Fibroblast of lung (primary cell): Measurements from ENCODE around the gene IL2RA. TPM values are rescaled to one million over a fixed set of nuclear protein-coding genes. Genes with fewer than 3 reads are reported as not detected.

Experiments used
- DNase-seq, 2 donors: peaks; one replicate each; pipeline versions ENCODE4 v3.0.0 to v3.0.0-alpha.2; 2010; ENCODE audit warnings: low read depth in 2 of 2
- H2AFZ ChIP-seq: 2 replicates; pipeline ENCODE4 v1.5.1; 2012; ENCODE audit warnings: low read length, control low read depth, inconsistent platforms
- H3K27ac ChIP-seq: 2 replicates; pipeline ENCODE4 v1.5.1; 2011; ENCODE audit warnings: low read length, control low read depth; ENCODE audit not compliant: insufficient read depth
- H3K27me3 ChIP-seq: 2 replicates; pipeline ENCODE4 v1.5.1; 2011; ENCODE audit warnings: mild to moderate bottlenecking, low read length; ENCODE audit not compliant: control insufficient read depth, insufficient read depth
- H3K36me3 ChIP-seq: 2 replicates; pipeline ENCODE4 v1.5.1; 2011; ENCODE audit warnings: low read length; ENCODE audit not compliant: control insufficient read depth, insufficient read depth
- H3K4me1 ChIP-seq: 2 replicates; pipeline ENCODE4 v1.5.1; 2011; ENCODE audit warnings: low read length; ENCODE audit not compliant: control insufficient read depth, insufficient read depth; ENCODE audit errors: extremely low read depth
- H3K4me2 ChIP-seq: 2 replicates; pipeline ENCODE4 v1.5.1; 2011; ENCODE audit warnings: low read length, control low read depth; ENCODE audit not compliant: insufficient read depth; ENCODE audit errors: extremely low read depth
- H3K4me3 ChIP-seq, 4 experiments: fragments of 200-600 bp in 1 of 4; sonication (generic) in 1 of 4; replicated peaks in 1 of 4; 2 replicates each; pipeline ENCODE4 v1.5.1; 2011 to 2016; ENCODE audit warnings: low read length in 4 of 4, low read depth in 3 of 4, mild to moderate bottlenecking in 3 of 4, control low read depth in 2 of 4, inconsistent platforms in 1 of 4, mixed read lengths in 1 of 4; ENCODE audit not compliant: insufficient read depth in 1 of 4; ENCODE audit errors: control extremely low read depth in 1 of 4
- H3K79me2 ChIP-seq: 2 replicates; pipeline ENCODE4 v1.5.1; 2012; ENCODE audit warnings: mild to moderate bottlenecking, low read length, inconsistent platforms; ENCODE audit not compliant: control insufficient read depth, insufficient read depth
- H3K9ac ChIP-seq: 2 replicates; pipeline ENCODE4 v1.5.1; 2011; ENCODE audit warnings: mild to moderate bottlenecking, low read length, control low read depth; ENCODE audit not compliant: insufficient read depth
- H3K9me3 ChIP-seq: 2 replicates; pipeline ENCODE4 v1.5.1; 2012; ENCODE audit warnings: low read depth, low read length; ENCODE audit not compliant: control insufficient read depth, insufficient read depth
- H4K20me1 ChIP-seq: 2 replicates; pipeline ENCODE4 v1.5.1; 2011; ENCODE audit warnings: low read length; ENCODE audit not compliant: control insufficient read depth, insufficient read depth; ENCODE audit errors: extremely low read depth
- EZH2 ChIP-seq: IDR thresholded peaks from 2 replicates; pipeline ENCODE4 v1.5.1; 2012; ENCODE audit warnings: low read length, control low read depth, mild to moderate bottlenecking; ENCODE audit errors: missing control alignments
- polyA plus RNA-seq, 2 donors: library from polyadenylated mRNA; depleted of rRNA in 1 of 2; stranded (reverse) in 1 of 2; unstranded in 1 of 2; fragments of >200 nt; gene quantifications; 2 replicates each; pipeline ENCODE4 v1.2.1, GENCODE V29; 2011 to 2012; ENCODE audit warnings: missing spikeins in 1 of 2
- total RNA-seq: library from RNA; depleted of rRNA; stranded (reverse); fragments of >200 nt; gene quantifications from 2 replicates; pipeline ENCODE4 v1.2.1, GENCODE V29; 2014
- TF ChIP-seq, protein P1 (sequence below), 2 donors: IDR thresholded peaks in 1 of 2; conservative IDR thresholded peaks in 1 of 2; 1 replicate in 1 of 2; 2 replicates in 1 of 2; pipeline ENCODE4 v1.5.1; 2011 to 2012; ENCODE audit warnings: low read length in 2 of 2, control low read depth in 1 of 2, inconsistent platforms in 1 of 2, low read depth in 1 of 2, mild to moderate bottlenecking in 1 of 2

Gene IL2RA
- total and polyA plus RNA-seq, 2 donors (not counting 1 experiment from before 2014, with no cell fraction given) = not detected

- no peak for TF ChIP-seq EZH2
- TF ChIP-seq, protein P1, sequence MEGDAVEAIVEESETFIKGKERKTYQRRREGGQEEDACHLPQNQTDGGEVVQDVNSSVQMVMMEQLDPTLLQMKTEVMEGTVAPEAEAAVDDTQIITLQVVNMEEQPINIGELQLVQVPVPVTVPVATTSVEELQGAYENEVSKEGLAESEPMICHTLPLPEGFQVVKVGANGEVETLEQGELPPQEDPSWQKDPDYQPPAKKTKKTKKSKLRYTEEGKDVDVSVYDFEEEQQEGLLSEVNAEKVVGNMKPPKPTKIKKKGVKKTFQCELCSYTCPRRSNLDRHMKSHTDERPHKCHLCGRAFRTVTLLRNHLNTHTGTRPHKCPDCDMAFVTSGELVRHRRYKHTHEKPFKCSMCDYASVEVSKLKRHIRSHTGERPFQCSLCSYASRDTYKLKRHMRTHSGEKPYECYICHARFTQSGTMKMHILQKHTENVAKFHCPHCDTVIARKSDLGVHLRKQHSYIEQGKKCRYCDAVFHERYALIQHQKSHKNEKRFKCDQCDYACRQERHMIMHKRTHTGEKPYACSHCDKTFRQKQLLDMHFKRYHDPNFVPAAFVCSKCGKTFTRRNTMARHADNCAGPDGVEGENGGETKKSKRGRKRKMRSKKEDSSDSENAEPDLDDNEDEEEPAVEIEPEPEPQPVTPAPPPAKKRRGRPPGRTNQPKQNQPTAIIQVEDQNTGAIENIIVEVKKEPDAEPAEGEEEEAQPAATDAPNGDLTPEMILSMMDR (conservative IDR thresholded peaks at IDR 0.05 in 1 of 2, IDR thresholded peaks at IDR 0.05 in 1 of 2; ENCODE audit: low read depth in 1 of 2, low read length in 2 of 2) = peak; percentile 81 to 82
- no peaks in the 10 kb centered on the region for H4K20me1 ChIP-seq
- H3K4me3 ChIP-seq = no peak overlapping the region
- H3K9ac ChIP-seq = no peak overlapping the region
- no peaks in the 10 kb centered on the region for H3K79me2 ChIP-seq
- no peak overlapping the region for H3K4me2 ChIP-seq
- no peak overlapping the region for H2AFZ ChIP-seq
- H3K27ac ChIP-seq = no peak overlapping the region
- no peaks in the 10 kb centered on the region for H3K27me3 ChIP-seq
- H3K36me3 ChIP-seq = no peaks in the 10 kb centered on the region
- peak; percentile 18 to 58 for DNase-seq
- H3K4me1 ChIP-seq = no peaks in the 10 kb centered on the region
- H3K9me3 ChIP-seq = no peaks in the 10 kb centered on the region
These were observed 47.9 kb downstream of the IL2RA start for GRCh38 chr10:6014241-6014761.

- Histone ChIP-seq H3K79me2 (no peaks in the 10 kb centered on the region), H3K36me3 (no peaks in the 10 kb centered on the region), H3K4me1 (no peaks in the 10 kb centered on the region), H3K27me3 (no peaks in the 10 kb centered on the region), H3K4me3 (no peak overlapping the region), H3K9ac (no peak overlapping the region), H3K27ac (no peak overlapping the region), H2AFZ (no peak overlapping the region), H3K4me2 (no peak overlapping the region), H3K9me3 (no peaks in the 10 kb centered on the region), H4K20me1 (no peaks in the 10 kb centered on the region)
- TF ChIP-seq EZH2 = no peak
- TF ChIP-seq, protein P1 (conservative IDR thresholded peaks at IDR 0.05 in 1 of 2, IDR thresholded peaks at IDR 0.05 in 1 of 2; ENCODE audit: low read depth in 1 of 2, low read length in 2 of 2) = no peak
- no peak for DNase-seq
These were observed 48.6 kb downstream of the IL2RA start for GRCh38 chr10:6013413-6014192.

DNA sequence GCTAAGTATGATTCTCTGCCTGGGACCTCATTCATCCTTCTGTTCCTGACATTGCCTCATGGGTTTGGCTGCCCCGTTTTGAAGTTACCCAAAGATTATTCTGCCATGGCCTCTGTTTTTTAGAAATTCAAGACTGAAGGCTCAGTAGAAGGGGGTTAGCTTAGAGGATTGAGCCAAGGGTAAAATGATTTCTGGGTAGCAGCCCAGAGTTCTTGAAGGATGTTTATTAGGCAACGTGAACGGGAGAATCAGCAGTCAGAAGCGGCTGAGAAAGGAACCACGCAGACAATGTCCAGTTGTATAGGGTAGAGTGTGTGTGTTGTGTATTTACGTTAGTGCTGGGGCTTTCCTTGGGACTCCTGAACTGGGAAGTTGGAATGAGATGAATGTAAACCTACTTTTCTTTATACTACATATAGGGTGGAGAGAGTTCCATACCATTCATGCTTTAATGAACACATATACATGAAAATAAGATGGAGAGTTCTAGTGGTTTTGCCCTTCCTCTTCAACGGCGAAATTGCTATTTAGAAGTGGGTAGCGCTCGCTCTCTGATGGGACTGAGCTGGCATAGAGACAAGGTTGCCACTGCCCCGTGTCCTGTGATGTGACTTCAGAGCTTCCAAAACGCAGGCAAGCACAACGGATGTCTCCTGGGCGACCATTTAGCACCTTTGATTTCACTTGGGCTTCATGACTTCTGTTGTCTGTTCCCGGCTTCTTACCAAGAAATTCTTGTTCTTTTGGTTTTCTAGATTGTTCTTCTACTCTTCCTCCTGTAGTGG lies 49.9 kb downstream of the IL2RA start:
- peak in 1 of 2 donors; percentile 30 for DNase-seq
- TF ChIP-seq EZH2 = no peak
- TF ChIP-seq, protein P1 (conservative IDR thresholded peaks at IDR 0.05 in 1 of 2, IDR thresholded peaks at IDR 0.05 in 1 of 2; ENCODE audit: low read depth in 1 of 2, low read length in 2 of 2) = no peak
- no peak overlapping the region for H3K9ac ChIP-seq
- H4K20me1 ChIP-seq = no peaks in the 10 kb centered on the region
- H3K36me3 ChIP-seq = no peaks in the 10 kb centered on the region
- H3K27ac ChIP-seq = no peak overlapping the region
- no peaks in the 10 kb centered on the region for H3K27me3 ChIP-seq
- H3K4me2 ChIP-seq = no peak overlapping the region
- no peaks in the 10 kb centered on the region for H3K79me2 ChIP-seq
- no peaks in the 10 kb centered on the region for H3K4me1 ChIP-seq
- no peak overlapping the region for H3K4me3 ChIP-seq
- H2AFZ ChIP-seq = no peak overlapping the region
- H3K9me3 ChIP-seq = peaks cover 1% of the 10 kb centered on the region
